Body of pancreas (tissue), 4 donors: ENCODE measurements around the gene NEMP2.

Experiments
- CTCF ChIP-seq, 7 experiments: fragments of 450-650 bp in 4 of 7; fragments of 200-600 bp in 3 of 7; sonication (generic) in 3 of 7; IDR thresholded peaks; one replicate each; pipeline ENCODE4 v1.5.1; 2016 to 2019; ENCODE audit warnings: antibody characterized with exemption in 7 of 7
- POLR2A ChIP-seq, 3 donors: fragments of 450-650 bp; IDR thresholded peaks; one replicate each; pipeline ENCODE4 v1.6.1; 2016; ENCODE audit warnings: antibody characterized with exemption in 3 of 3, mild to moderate bottlenecking in 2 of 3

DNA sequence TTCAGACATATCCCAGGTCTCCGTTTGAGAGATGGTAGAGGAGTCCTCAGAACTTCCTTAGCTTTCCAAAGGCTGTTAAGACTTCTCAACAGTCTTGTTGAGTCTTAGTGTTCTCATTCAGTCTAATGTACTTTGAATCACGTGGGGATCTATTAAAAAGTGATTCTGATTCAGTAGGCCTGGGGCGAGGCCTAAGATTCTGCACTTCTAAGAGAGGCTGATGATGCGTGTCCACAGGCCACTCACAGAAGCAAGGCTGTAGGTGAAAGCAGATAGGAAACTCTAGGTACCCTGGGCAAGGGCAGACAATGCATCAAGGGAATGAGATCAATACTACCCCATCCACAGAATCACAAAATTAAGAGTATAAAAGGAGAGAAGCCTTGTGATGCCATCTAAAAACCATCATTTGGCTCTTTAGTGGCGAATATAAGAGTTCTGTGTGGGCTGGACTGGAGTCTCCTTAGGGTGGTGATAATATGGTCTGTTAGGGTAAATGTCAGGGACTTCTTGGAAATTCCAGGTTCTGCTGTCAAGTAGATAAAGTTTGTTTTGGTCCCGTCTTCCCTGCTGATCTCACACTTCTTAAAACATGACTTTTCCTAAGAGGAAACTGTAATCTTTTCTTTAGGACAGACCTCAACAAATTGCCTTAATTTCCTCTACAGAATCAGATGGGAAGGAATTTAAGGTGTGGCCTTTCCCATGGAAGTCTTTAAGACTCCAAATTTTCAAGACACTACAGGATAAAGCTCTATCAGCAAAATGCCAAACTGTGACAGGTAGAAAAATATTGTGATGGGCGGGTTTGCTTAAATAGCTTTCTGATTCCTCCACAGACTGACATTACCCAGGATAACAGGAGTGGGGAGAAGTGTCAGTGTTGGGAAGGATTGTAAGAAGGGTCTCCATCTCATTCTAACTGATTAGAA, 45.7 kb upstream of the NEMP2 start:
- TF ChIP-seq POLR2A (IDR thresholded peaks at IDR 0.05) (no peak), CTCF (IDR thresholded peaks at IDR 0.05) (no peak)
